GM12878 (cell line): Measurements from ENCODE around the gene CNDP1. TPM values are rescaled to one million over a fixed set of nuclear protein-coding genes. Genes with fewer than 3 reads are reported as not detected.

Experiments
- ATAC-seq: fragments of 200-7000 bp; cut with Tn5 transposase; 3 replicates; pipeline ENCODE4 v1.9.1; 2020; ENCODE audit warnings: mild to moderate bottlenecking, moderate library complexity
- BruUV-seq: library from RNA; stranded (reverse); fragments of 400-500 nt; replicated peaks from 2 replicates; lab custom pipeline; 2021; lab: Mats Ljungman, UMichigan
- CTCF ChIA-PET: fragments of 300-600 bp; sonication (Branson Sonifier 250); formaldehyde crosslinking; extraction: SDS; loops from one replicate; lab custom pipeline; 2021; ENCODE audit warnings: inconsistent platforms; lab: Yijun Ruan, JAX
- POLR2A ChIA-PET: fragments of 350-600 bp; formaldehyde crosslinking; extraction: SDS; loops from one replicate; lab custom pipeline; 2021; ENCODE audit warnings: inconsistent platforms; lab: Charles Lee
- RAD21 ChIA-PET: fragments of 300-600 bp; sonication (Branson Sonifier 250); formaldehyde crosslinking; loops from one replicate; lab custom pipeline; 2023; ENCODE audit warnings: antibody characterized with exemption; ENCODE audit not compliant: unreplicated experiment; lab: Charles Lee
- SMC1A ChIA-PET: fragments of 300-600 bp; sonication (Branson Sonifier 250); formaldehyde crosslinking; loops from one replicate; lab custom pipeline; 2023; ENCODE audit not compliant: unreplicated experiment, uncharacterized antibody; lab: Charles Lee
- DNase-seq: peaks from one replicate; pipeline ENCODE4 v3.0.0-alpha.2; 2011; ENCODE audit warnings: low read depth, low spot score
- FAIRE-seq: peaks from 3 replicates; lab custom pipeline; 2011; peaks lifted over from hg19 to GRCh38; lab: Jason Lieb, UNC
- H2AFZ ChIP-seq: 2 replicates; pipeline ENCODE4 v1.6.0; 2011; ENCODE audit warnings: low read depth, low read length, control low read depth; ENCODE audit not compliant: control insufficient read depth
- H3K27ac ChIP-seq: 2 replicates; pipeline ENCODE4 v1.5.1; 2011; ENCODE audit warnings: control low read depth; ENCODE audit not compliant: control insufficient read depth, insufficient read depth
- H3K27me3 ChIP-seq, 2 experiments: replicated peaks in 1 of 2; 2 replicates each; pipeline versions ENCODE4 v1.6.0 to v1.6.1; 2011; ENCODE audit warnings: low read length in 1 of 2; ENCODE audit not compliant: control insufficient read depth in 2 of 2, insufficient read depth in 2 of 2
- H3K36me3 ChIP-seq, 2 experiments: 2 replicates each; pipeline ENCODE4 v1.5.1; 2011; ENCODE audit warnings: low read length in 1 of 2; ENCODE audit not compliant: control insufficient read depth in 2 of 2, insufficient read depth in 2 of 2
- H3K4me1 ChIP-seq: 2 replicates; pipeline ENCODE4 v1.6.1; 2011; ENCODE audit warnings: mild to moderate bottlenecking, low read length, moderate library complexity, mixed read lengths; ENCODE audit not compliant: control insufficient read depth, insufficient read depth
- H3K4me2 ChIP-seq: 2 replicates; pipeline ENCODE4 v1.6.0; 2011; ENCODE audit warnings: control low read depth; ENCODE audit not compliant: control insufficient read depth, insufficient read depth
- H3K4me3 ChIP-seq: fragments of 200-600 bp; sonication (generic); 2 replicates; pipeline ENCODE4 v1.5.1; 2016
- H3K79me2 ChIP-seq: 2 replicates; pipeline ENCODE4 v1.6.0; 2011; ENCODE audit warnings: low read length; ENCODE audit not compliant: control insufficient read depth, insufficient read depth
- H3K9ac ChIP-seq: 2 replicates; pipeline ENCODE4 v1.8.0; 2011; ENCODE audit warnings: low read length, control low read depth, mixed read lengths; ENCODE audit not compliant: control insufficient read depth, insufficient read depth
- H3K9me3 ChIP-seq: replicated peaks from 3 replicates; pipeline ENCODE4 v1.5.1; 2011; ENCODE audit warnings: mild to moderate bottlenecking, low read length; ENCODE audit not compliant: control insufficient read depth, insufficient read depth
- H4K20me1 ChIP-seq: 2 replicates; pipeline ENCODE4 v1.6.0; 2011; ENCODE audit not compliant: control insufficient read depth, insufficient read depth
- CBX5 ChIP-seq: sonication (generic); IDR thresholded peaks from 2 replicates; pipeline ENCODE4 v1.6.1; 2016; ENCODE audit warnings: low read depth, moderate library complexity, mild to moderate bottlenecking, inconsistent platforms
- CEBPB ChIP-seq, 2 experiments: fragments of 150-350 bp in 1 of 2; IDR thresholded peaks; 2 replicates each; pipeline ENCODE4 v1.6.1; 2012 to 2014; ENCODE audit warnings: low read depth in 2 of 2, low read length in 2 of 2, borderline replicate concordance in 1 of 2, inconsistent platforms in 1 of 2
- IKZF1 ChIP-seq: fragments of 450-650 bp; conservative IDR thresholded peaks from 2 replicates; pipeline ENCODE4 v1.6.1; 2017; ENCODE audit warnings: antibody characterized with exemption, mild to moderate bottlenecking
- LARP7 ChIP-seq: fragments of 450-650 bp; IDR thresholded peaks from 2 replicates; pipeline ENCODE4 v1.6.1; 2017; ENCODE audit warnings: mild to moderate bottlenecking
- POLR2A ChIP-seq: IDR thresholded peaks from 2 replicates; pipeline ENCODE4 v1.6.1; 2011; ENCODE audit warnings: low read depth, mild to moderate bottlenecking, low read length
- SUZ12 ChIP-seq: fragments of 200-600 bp; sonication (generic); IDR thresholded peaks from one replicate; pipeline ENCODE4 v1.6.1; 2018; ENCODE audit warnings: antibody characterized with exemption, mild to moderate bottlenecking; ENCODE audit not compliant: unreplicated experiment
- TBL1XR1 ChIP-seq: IDR thresholded peaks from 2 replicates; pipeline ENCODE4 v1.6.1; 2012; ENCODE audit warnings: low read depth, low read length, improper control_type of control experiment
- WGBS: methylation state at CpG from one replicate; pipeline ENCODE4 v1.1.6; 2016; ENCODE audit warnings: low lambda C conversion rate; ENCODE audit not compliant: insufficient replicate concordance, insufficient coverage; ENCODE audit errors: missing lambda C conversion rate; 5-methylcytosine and 5-hydroxymethylcytosine counted together
- in situ Hi-C: fragments of 300-500 bp; cut with MboI; formaldehyde crosslinking; loops from 9 replicates; pipeline ENCODE4 v1.14.3; 2018; ENCODE audit warnings: mixed read lengths
- intact Hi-C: fragments of 100-400 bp; cut with micrococcal nuclease; formaldehyde crosslinking; loops from one replicate; pipeline ENCODE4 v1.14.2; 2022; ENCODE audit not compliant: unreplicated experiment
- polyA plus RNA-seq, 11 experiments: library from polyadenylated mRNA; depleted of rRNA in 4 of 11; unstranded in 6 of 11; stranded (reverse) in 5 of 11; fragments of >200 nt; fragmentation: Nextera tagmentation in 4 of 11; fragmentation: Illumina TruSeq in 1 of 11; extraction: Ambion mirVana in 4 of 11; extraction: Trizol in 1 of 11; gene quantifications; 1 replicate in 1 of 11; 2 replicates in 10 of 11; pipeline versions ENCODE4 v1.2.1 to v1.2.3, GENCODE V29; 2011 to 2016; ENCODE audit warnings: inconsistent platforms in 2 of 11, missing spikeins in 2 of 11, low read depth in 1 of 11
- total RNA-seq, 4 experiments: library from RNA; depleted of rRNA in 3 of 4; stranded (reverse); fragments of >200 nt in 3 of 4; fragmentation: Illumina TruSeq in 1 of 4; extraction: Trizol in 1 of 4; gene quantifications; 2 replicates each; pipeline versions ENCODE4 v1.2.1 to v1.2.3, GENCODE V29; 2013 to 2021
- TF ChIP-seq, protein P1 (sequence below): IDR thresholded peaks from 2 replicates; pipeline ENCODE4 v1.6.1; 2012; ENCODE audit warnings: low read depth, low read length, improper control_type of control experiment

Gene CNDP1
- total and polyA plus RNA-seq, 10 of the 15 experiments (the other 5 are each of a cell fraction or from before 2014, with no cell fraction given): 0.04 to 0.05 TPM; not detected in 8

DNA sequence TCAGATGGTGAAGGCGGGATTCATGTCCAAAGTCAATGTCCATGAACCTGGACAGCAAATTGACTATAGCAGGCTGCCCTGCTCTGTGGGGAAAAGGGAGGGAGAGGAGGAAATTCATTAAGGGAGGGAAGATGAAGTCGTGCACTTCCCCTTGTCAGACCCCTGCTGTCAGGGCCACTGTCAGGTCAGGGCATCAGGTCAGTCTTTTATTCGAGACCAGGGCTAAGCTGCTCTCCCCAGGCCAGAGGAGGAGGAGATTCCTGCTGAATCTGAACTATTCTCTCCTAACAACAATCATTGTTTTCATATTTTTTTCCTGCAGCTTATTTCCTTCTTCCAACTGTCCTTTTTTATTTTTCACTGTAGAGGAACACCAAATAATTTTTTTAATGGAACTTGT is 17.2 kb downstream of the CNDP1 start:
- ChIA-PET RAD21 (interaction anchor here (0.6 to 1.9 kb wide), 17 partner anchors 10 to 674 kb away, joined by 3 to 15 read pairs (median 6); partner anchors contain the start of gene CNDP2), POLR2A (interaction anchor here (0.6 to 0.9 kb wide), 4 partner anchors 9 to 308 kb away, joined by 3 to 6 read pairs (median 4); partner anchors contain the start of gene ZNF407), SMC1A (interaction anchor here (0.6 to 1.9 kb wide), 26 partner anchors 9 to 928 kb away, joined by 3 to 22 read pairs (median 4); partner anchors contain the start of gene CNDP2), CTCF (interaction anchor here (0.6 to 1.6 kb wide), 41 partner anchors 10 to 511 kb away, joined by 3 to 42 read pairs (median 5); partner anchors contain the start of gene CNDP2)
- WGBS: 0% methylated on average over 3 of the region's 3 CpGs
- no TSS peak for BruUV-seq
- DNase-seq: no peak
- H3K4me3 ChIP-seq: no peak overlapping the region
- no peaks in the 10 kb centered on the region for H3K79me2 ChIP-seq
- no peak overlapping the region for H2AFZ ChIP-seq
- no peak for ATAC-seq
- FAIRE-seq: no peak
- no peak overlapping the region for H3K9ac ChIP-seq
- H4K20me1 ChIP-seq: no peaks in the 10 kb centered on the region
- intact Hi-C loops: loop anchor here (5.0 kb wide), 1 partner anchor 509 kb away; no protein-coding TSS in a partner anchor
- H3K36me3 ChIP-seq: no peaks in the 10 kb centered on the region
- in situ Hi-C loops: loop anchor here (5.0 kb wide), 2 partner anchors 199 to 354 kb away; no protein-coding TSS in a partner anchor
- H3K27ac ChIP-seq: no peak overlapping the region
- 0 out of 2 replicates have a peak, but pooled peaks cover 5% of the 10 kb centered on the region for H3K4me1 ChIP-seq
- peaks cover 5% of the 10 kb centered on the region; the same call in 1 of the 3 replicates for H3K9me3 ChIP-seq
- H3K4me2 ChIP-seq: no peak overlapping the region
- H3K27me3 ChIP-seq: no peaks in the 10 kb centered on the region; a peak in 1 of 4 replicates
- TF ChIP-seq, protein P1, sequence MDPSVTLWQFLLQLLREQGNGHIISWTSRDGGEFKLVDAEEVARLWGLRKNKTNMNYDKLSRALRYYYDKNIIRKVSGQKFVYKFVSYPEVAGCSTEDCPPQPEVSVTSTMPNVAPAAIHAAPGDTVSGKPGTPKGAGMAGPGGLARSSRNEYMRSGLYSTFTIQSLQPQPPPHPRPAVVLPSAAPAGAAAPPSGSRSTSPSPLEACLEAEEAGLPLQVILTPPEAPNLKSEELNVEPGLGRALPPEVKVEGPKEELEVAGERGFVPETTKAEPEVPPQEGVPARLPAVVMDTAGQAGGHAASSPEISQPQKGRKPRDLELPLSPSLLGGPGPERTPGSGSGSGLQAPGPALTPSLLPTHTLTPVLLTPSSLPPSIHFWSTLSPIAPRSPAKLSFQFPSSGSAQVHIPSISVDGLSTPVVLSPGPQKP: no peak
- TF ChIP-seq CBX5: no peak
- TF ChIP-seq CEBPB (IDR thresholded peaks at IDR 0.05; ENCODE audit: borderline replicate concordance in 1 of 2, low read depth in 2 of 2, low read length in 2 of 2): no peak
- no peak for TF ChIP-seq TBL1XR1
- no peak for TF ChIP-seq POLR2A
- TF ChIP-seq IKZF1: no peak
- no peak for TF ChIP-seq SUZ12
- no peak for TF ChIP-seq LARP7
